Measurements from ENCODE around the gene ZNF655. TPM values are rescaled to one million over a fixed set of nuclear protein-coding genes. Genes with fewer than 3 reads are reported as not detected.
A peak's percentile ranks its signal among the peaks of the same experiment; 100 is the strongest.

ZNF655 gene
- total RNA-seq, 1 donor from 2014 or later, result 48.0 TPM

- DNase-seq (ENCODE audit: low read depth), result no peak
- Histone ChIP-seq H3K27me3 (ENCODE audit: control insufficient read depth, insufficient read depth, low read length) (no peaks in the 10 kb centered on the region), H3K36me3 (ENCODE audit: control insufficient read depth, insufficient read depth, low read length) (peaks cover 3% of the 10 kb centered on the region), H3K4me3 (ENCODE audit: low read depth, low read length) (peak overlapping the region; percentile 97)
- TF ChIP-seq, protein P1, sequence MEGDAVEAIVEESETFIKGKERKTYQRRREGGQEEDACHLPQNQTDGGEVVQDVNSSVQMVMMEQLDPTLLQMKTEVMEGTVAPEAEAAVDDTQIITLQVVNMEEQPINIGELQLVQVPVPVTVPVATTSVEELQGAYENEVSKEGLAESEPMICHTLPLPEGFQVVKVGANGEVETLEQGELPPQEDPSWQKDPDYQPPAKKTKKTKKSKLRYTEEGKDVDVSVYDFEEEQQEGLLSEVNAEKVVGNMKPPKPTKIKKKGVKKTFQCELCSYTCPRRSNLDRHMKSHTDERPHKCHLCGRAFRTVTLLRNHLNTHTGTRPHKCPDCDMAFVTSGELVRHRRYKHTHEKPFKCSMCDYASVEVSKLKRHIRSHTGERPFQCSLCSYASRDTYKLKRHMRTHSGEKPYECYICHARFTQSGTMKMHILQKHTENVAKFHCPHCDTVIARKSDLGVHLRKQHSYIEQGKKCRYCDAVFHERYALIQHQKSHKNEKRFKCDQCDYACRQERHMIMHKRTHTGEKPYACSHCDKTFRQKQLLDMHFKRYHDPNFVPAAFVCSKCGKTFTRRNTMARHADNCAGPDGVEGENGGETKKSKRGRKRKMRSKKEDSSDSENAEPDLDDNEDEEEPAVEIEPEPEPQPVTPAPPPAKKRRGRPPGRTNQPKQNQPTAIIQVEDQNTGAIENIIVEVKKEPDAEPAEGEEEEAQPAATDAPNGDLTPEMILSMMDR (IDR thresholded peaks at IDR 0.05; ENCODE audit: insufficient read depth, low read length, poor library complexity, severe bottlenecking), result no peak
Measured at GRCh38 chr7:99559175-99559915, 903 bp downstream of the ZNF655 start.

GRCh38 chr7:99560834-99561736 lies 2.6 kb downstream of the ZNF655 start:
- Histone ChIP-seq H3K36me3 (ENCODE audit: control insufficient read depth, insufficient read depth, low read length) (peaks cover 3% of the 10 kb centered on the region), H3K27me3 (ENCODE audit: control insufficient read depth, insufficient read depth, low read length) (no peaks in the 10 kb centered on the region), H3K4me3 (ENCODE audit: low read depth, low read length) (no peak overlapping the region)
- no peak for DNase-seq (ENCODE audit: low read depth)
- TF ChIP-seq, protein P1 (IDR thresholded peaks at IDR 0.05; ENCODE audit: insufficient read depth, low read length, poor library complexity, severe bottlenecking), result no peak

DNA sequence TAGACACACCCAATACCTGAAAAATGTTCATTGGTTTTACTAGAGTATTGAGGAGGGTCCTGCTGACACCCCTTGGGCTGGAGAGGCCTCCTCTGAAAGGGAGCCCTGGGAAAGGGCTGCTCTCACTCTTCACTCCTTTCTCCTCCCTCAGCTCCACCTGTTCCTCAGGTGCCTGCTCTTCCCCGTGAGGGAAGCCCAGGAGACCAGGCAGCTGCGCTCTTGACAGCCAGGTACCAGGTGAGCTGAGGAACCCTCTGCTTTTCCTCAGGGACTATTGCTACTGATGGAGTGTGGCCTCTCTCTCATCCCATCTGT lies 3.3 kb downstream of the ZNF655 start:
- no peak overlapping the region for H3K4me3 ChIP-seq (ENCODE audit: low read depth, low read length)
- H3K36me3 ChIP-seq (ENCODE audit: control insufficient read depth, insufficient read depth, low read length), result peaks cover 3% of the 10 kb centered on the region
- TF ChIP-seq, protein P1 (IDR thresholded peaks at IDR 0.05; ENCODE audit: insufficient read depth, low read length, poor library complexity, severe bottlenecking), result no peak
- H3K27me3 ChIP-seq (ENCODE audit: control insufficient read depth, insufficient read depth, low read length), result no peaks in the 10 kb centered on the region
- no peak for DNase-seq (ENCODE audit: low read depth)

DNA sequence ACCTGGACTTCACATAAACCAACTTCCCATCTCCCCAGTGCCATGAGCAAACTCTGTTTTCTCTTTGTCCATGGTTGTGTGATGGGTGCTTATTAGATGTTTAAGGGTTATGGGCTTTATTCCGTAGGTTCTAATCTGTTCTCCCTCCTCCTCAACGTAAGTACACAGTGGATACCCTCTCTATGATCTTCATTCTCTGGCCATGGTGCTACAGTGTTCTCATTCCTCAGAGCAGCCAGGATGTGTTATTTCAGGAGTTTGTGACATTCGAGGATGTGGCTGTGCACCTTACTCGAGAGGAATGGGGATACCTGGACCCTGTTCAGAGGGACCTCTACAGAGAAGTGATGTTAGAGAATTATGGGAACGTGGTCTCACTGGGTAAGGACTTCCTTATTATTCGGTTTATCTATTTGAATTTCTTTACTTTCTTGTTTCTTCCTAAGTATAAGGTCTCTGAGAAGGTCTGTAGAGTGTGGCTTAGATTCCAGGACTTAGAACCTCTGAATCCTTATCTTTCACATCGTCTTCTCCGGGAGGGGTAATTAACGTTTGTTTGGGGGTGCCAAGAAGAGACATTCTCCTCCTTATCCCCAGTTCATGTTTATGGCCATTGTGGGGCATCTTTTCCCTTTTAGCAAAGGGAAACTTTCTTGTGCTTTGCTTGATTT lies 3.8 kb downstream of the ZNF655 start:
- no peak for DNase-seq (ENCODE audit: low read depth)
- H3K4me3 ChIP-seq (ENCODE audit: low read depth, low read length), result no peak overlapping the region

GRCh38 chr7:99562832-99563231 lies 4.4 kb downstream of the ZNF655 start:
- Histone ChIP-seq H3K27me3 (ENCODE audit: control insufficient read depth, insufficient read depth, low read length) (no peaks in the 10 kb centered on the region), H3K4me3 (ENCODE audit: low read depth, low read length) (no peak overlapping the region), H3K36me3 (ENCODE audit: control insufficient read depth, insufficient read depth, low read length) (peaks cover 3% of the 10 kb centered on the region)
- TF ChIP-seq, protein P1 (IDR thresholded peaks at IDR 0.05; ENCODE audit: insufficient read depth, low read length, poor library complexity, severe bottlenecking), result no peak
- peak; percentile 98 for DNase-seq (ENCODE audit: low read depth)

More for the DNA sequence above, 3.8 kb downstream of the ZNF655 start:
- TF ChIP-seq, protein P1 (IDR thresholded peaks at IDR 0.05; ENCODE audit: insufficient read depth, low read length, poor library complexity, severe bottlenecking), result no peak
- Histone ChIP-seq H3K36me3 (ENCODE audit: control insufficient read depth, insufficient read depth, low read length) (peaks cover 3% of the 10 kb centered on the region), H3K27me3 (ENCODE audit: control insufficient read depth, insufficient read depth, low read length) (no peaks in the 10 kb centered on the region)
